ENCODE measurements around the gene COX7A2. TPM values are rescaled to one million over a fixed set of nuclear protein-coding genes. Genes with fewer than 3 reads are reported as not detected.

The COX7A2 gene
- total RNA-seq, 2 donors from 2014 or later = 795 to 814 TPM

DNA sequence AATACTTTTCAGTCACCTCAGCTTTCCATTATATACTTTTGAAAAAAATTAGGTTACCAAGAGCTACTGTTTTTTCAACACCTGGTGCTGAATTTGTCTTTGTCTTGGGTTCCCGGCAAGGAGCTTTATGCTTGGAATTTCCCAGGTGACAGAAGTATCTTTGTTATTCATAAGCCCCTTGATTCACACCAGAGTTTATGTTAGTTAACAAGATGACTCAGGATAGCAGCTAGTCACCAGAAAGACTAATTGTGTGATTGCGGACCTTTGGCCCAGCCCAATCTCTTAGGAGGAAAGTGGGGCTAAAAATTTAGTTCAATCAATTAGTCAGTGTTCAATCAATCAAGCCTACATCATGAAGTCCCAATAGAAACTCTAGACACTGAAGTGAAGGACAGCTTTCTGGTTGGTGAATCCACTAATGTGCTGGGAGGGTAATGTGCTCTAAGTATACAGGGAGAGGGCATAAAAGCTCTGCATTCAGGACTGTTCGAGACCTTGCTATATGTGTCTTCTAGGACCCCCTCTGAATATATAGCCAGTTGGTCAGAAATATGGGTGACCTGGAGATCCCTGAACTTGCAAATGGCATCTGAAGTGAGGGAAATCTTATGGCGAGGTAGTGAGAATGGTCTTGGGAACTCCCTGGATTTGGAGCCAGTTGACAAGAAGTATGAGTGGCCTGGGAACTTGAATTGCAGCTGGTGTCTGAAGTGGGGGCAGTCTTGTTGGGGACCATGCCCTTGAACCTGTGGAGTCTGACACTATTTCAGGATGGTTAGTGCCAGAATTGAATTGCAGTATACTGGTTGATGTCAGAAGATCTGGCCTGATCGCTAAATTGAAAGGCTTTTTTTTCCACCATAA, 24.8 kb upstream of the COX7A2 start:
- Histone ChIP-seq H3K27ac (no peak overlapping the region), H3K36me3 (no peaks in the 10 kb centered on the region), H3K4me1 (no peaks in the 10 kb centered on the region), H3K9me3 (no peaks in the 10 kb centered on the region), H3K27me3 (no peaks in the 10 kb centered on the region), H3K9ac (ENCODE audit: low read depth in 2 of 2, low read length in 2 of 2) (no peak overlapping the region), H3K4me3 (no peak overlapping the region)
- TF ChIP-seq, protein P1, sequence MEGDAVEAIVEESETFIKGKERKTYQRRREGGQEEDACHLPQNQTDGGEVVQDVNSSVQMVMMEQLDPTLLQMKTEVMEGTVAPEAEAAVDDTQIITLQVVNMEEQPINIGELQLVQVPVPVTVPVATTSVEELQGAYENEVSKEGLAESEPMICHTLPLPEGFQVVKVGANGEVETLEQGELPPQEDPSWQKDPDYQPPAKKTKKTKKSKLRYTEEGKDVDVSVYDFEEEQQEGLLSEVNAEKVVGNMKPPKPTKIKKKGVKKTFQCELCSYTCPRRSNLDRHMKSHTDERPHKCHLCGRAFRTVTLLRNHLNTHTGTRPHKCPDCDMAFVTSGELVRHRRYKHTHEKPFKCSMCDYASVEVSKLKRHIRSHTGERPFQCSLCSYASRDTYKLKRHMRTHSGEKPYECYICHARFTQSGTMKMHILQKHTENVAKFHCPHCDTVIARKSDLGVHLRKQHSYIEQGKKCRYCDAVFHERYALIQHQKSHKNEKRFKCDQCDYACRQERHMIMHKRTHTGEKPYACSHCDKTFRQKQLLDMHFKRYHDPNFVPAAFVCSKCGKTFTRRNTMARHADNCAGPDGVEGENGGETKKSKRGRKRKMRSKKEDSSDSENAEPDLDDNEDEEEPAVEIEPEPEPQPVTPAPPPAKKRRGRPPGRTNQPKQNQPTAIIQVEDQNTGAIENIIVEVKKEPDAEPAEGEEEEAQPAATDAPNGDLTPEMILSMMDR (IDR thresholded peaks at IDR 0.05) = no peak
- DNase-seq = no peak
- intact Hi-C loops (cut with DNase I) = loop anchor here (5.0 kb wide), 1 partner anchor 259 kb away; no protein-coding TSS in a partner anchor

DNA sequence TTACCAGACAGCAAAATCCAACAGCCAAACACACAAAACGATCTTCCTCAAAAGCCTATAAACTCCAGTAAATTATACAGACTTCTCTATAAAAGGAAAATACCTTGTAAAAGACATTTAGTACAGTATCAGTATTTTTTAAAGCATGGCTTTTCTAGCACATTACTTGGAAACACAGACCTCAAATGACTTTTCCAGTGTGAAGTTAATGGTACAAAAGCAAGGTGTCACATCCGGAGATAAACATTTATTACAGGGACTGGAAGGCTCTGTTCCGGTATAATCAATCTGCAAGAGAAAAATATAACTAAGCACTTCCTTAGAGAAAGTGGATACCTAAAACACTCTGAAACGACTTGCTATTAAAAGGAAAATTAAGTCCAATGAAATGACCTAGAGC, 23.9 kb upstream of the COX7A2 start:
- H3K4me3 ChIP-seq = no peak overlapping the region
- no peaks in the 10 kb centered on the region for H3K36me3 ChIP-seq
- H3K9me3 ChIP-seq = no peaks in the 10 kb centered on the region
- no peaks in the 10 kb centered on the region for H3K4me1 ChIP-seq
- no peak overlapping the region for H3K27ac ChIP-seq
- no peaks in the 10 kb centered on the region for H3K27me3 ChIP-seq
- intact Hi-C loops (cut with DNase I) = loop anchor here (5.0 kb wide), 1 partner anchor 260 kb away; no protein-coding TSS in a partner anchor
- no peak overlapping the region for H3K9ac ChIP-seq (ENCODE audit: low read depth in 2 of 2, low read length in 2 of 2)
- TF ChIP-seq, protein P1 (IDR thresholded peaks at IDR 0.05) = no peak
- DNase-seq = no peak

DNA sequence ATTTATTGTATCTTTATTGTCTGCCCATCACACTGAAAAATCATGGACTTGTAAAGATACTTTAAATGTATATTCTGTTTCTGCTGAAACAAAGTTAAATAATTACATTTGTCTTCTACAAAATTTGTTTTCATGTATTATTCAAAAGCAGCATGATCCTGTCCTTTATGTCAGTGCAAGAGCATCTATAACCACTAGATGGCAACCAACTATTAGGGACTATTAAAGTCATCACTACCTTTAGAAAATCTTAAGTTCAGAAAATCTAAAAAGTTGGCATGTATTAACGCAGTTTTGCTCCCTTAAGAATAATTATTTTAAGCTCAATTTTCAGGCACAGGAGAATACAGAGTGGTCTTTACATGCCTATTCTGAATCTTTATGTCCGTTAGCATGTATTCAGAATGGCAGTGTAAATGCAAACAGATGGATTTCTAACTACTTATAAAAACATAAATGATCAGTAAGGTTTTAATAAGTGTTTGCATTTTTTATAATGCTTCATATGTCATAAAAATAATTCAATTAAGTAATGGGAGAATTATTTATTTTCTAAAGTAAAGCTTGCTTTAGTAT, 23.2 kb upstream of the COX7A2 start:
- Histone ChIP-seq H3K27me3 (no peaks in the 10 kb centered on the region), H3K27ac (no peak overlapping the region), H3K9me3 (no peaks in the 10 kb centered on the region), H3K4me3 (no peak overlapping the region), H3K4me1 (no peaks in the 10 kb centered on the region), H3K9ac (ENCODE audit: low read depth in 2 of 2, low read length in 2 of 2) (no peak overlapping the region), H3K36me3 (no peaks in the 10 kb centered on the region)
- intact Hi-C loops (cut with DNase I) = loop anchor here (5.0 kb wide), 1 partner anchor 260 kb away; no protein-coding TSS in a partner anchor
- TF ChIP-seq, protein P1 (IDR thresholded peaks at IDR 0.05) = peak; percentile 82
- DNase-seq = no peak

DNA sequence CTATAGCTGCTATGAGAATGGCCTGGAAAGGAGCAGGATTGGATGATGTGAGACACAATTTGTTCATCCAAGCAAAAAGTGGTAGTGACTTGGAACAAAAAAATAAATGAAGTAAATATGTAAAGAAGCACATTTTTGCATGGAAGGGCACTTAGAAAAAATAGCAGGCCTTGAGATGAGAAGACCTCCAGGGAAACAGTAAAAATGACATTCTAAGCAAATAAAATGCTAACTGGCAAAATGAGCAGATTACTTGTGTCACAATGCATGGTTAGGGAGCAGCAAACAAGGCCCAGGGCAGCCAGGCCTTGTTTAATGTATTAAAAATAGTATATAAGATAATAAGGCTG, 19.8 kb upstream of the COX7A2 start:
- Histone ChIP-seq H3K27me3 (no peaks in the 10 kb centered on the region), H3K9me3 (no peaks in the 10 kb centered on the region), H3K27ac (no peak overlapping the region), H3K4me3 (no peak overlapping the region), H3K9ac (ENCODE audit: low read depth in 2 of 2, low read length in 2 of 2) (no peak overlapping the region), H3K36me3 (peaks cover 15% of the 10 kb centered on the region), H3K4me1 (no peaks in the 10 kb centered on the region)
- intact Hi-C loops (cut with DNase I) = no loop called here
- TF ChIP-seq, protein P1 (IDR thresholded peaks at IDR 0.05) = no peak
- no peak for DNase-seq

DNA sequence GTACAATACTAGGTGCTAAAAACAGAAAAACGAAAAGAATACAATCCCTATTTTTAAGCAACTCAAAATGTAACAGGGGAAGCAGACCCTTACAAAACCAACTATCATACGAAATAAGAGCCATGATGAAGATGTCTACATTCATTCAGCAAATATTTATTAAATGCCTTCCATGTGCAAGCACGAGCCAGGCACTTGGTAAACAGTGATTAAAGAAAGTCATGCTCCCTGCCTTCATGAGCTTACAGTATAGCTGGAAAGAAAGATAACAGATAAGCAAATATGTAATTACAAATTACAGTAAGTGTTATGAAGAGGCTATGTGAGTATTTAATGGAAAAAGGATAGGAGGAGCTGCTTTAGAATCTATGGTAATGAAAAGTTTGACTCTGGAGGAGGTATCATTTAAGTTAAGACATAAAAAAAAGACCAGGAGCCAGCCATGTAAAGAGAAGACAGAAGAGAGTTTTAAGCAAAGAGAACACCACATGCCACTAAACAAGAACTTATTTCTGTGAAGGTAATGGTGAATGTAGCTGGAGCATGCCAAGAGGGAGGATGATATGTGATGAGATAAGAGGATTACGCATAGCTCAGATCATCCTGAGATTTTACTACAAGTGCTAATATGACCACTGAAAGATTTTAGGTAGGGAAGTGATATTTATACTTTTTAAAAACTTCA, 19.3 kb upstream of the COX7A2 start:
- Histone ChIP-seq H3K27me3 (no peaks in the 10 kb centered on the region), H3K9ac (ENCODE audit: low read depth in 2 of 2, low read length in 2 of 2) (no peak overlapping the region), H3K4me3 (no peak overlapping the region), H3K36me3 (peaks cover 15% of the 10 kb centered on the region), H3K27ac (no peak overlapping the region), H3K4me1 (no peaks in the 10 kb centered on the region), H3K9me3 (no peaks in the 10 kb centered on the region)
- intact Hi-C loops (cut with DNase I) = no loop called here
- TF ChIP-seq, protein P1 (IDR thresholded peaks at IDR 0.05) = no peak
- no peak for DNase-seq

Measured in colonic mucosa (tissue), 4 donors.